ENCODE data around the gene TPCN1. TPM values are rescaled to one million over a fixed set of nuclear protein-coding genes. Genes with fewer than 3 reads are reported as not detected.

The TPCN1 gene
- total and polyA plus RNA-seq, 8 donors = 39.4 to 83.4 (median 63.5) TPM

GRCh38 chr12:113186033-113186365, 35.3 kb upstream of the TPCN1 start:
- WGBS, 2 donors = 2 to 5% methylated on average over 11 of the region's 11 CpGs
- H3K27ac ChIP-seq = peak overlapping the region in 3 of 4 donors; percentile 87 to 95 (median 92)
- no peak for TF ChIP-seq CTCF (IDR thresholded peaks at IDR 0.05)
- H3K4me3 ChIP-seq = peak overlapping the region; percentile 68 to 100 (median 91)
- H3K27me3 ChIP-seq = no peaks in the 10 kb centered on the region
- intact Hi-C loops (cut with DNase I) = no loop called here
- no peaks in the 10 kb centered on the region for H3K9me3 ChIP-seq
- peak in 1 of 6 donors; percentile 33 for DNase-seq
- ATAC-seq = peak in 2 of 4 donors; percentile 1 to 2
- no peak for FAIRE-seq
- peaks cover 4 to 13% (median 8%) of the 10 kb centered on the region in 3 donors for H3K4me1 ChIP-seq
- H3K36me3 ChIP-seq = no peaks in the 10 kb centered on the region

DNA sequence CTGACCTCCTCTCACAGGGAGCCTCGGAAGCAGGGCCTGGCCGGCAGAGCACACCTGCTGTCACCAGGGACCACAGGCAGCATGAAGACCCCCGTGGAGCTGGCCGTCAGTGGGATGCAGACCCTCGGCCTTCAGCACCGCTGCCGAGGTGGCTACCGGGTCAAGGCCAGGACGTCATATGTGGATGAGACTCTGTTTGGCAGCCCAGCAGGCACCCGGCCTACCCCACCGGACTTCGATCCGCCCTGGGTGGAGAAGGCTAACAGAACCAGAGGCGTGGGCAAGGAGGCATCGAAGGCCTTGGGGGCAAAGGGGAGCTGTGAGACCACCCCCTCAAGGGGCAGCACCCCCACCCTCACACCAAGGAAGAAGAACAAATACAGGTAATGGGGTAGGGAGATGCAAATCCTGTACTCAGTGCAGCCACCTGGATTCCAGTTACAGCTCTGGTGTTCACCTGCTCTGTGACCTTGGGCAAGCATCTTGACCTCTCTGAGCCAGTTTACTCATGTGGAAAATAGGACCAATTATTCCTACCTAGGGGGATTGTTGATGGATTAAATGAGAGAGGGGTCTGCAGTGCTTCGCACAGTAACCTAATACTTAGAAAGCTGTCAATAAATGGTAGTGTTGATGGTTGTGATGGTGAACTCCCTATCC, 34.5 kb upstream of the TPCN1 start:
- DNase-seq (peak in 1 of 6 donors; percentile 77), ATAC-seq (no peak), FAIRE-seq (no peak)
- no peaks in the 10 kb centered on the region for H3K27me3 ChIP-seq
- intact Hi-C loops (cut with DNase I) = no loop called here
- no peaks in the 10 kb centered on the region for H3K9me3 ChIP-seq
- peak overlapping the region in 2 of 4 donors; percentile 68 to 95 for H3K4me3 ChIP-seq
- TF ChIP-seq CTCF (IDR thresholded peaks at IDR 0.05) = no peak
- peaks cover 0 to 4% (median 3%) of the 10 kb centered on the region in 3 donors for H3K36me3 ChIP-seq
- 38 to 48% methylated on average over 16 of the region's 16 CpGs for WGBS, 2 donors
- peaks cover 4 to 13% (median 8%) of the 10 kb centered on the region in 3 donors for H3K4me1 ChIP-seq
- H3K27ac ChIP-seq = no peak overlapping the region

DNA sequence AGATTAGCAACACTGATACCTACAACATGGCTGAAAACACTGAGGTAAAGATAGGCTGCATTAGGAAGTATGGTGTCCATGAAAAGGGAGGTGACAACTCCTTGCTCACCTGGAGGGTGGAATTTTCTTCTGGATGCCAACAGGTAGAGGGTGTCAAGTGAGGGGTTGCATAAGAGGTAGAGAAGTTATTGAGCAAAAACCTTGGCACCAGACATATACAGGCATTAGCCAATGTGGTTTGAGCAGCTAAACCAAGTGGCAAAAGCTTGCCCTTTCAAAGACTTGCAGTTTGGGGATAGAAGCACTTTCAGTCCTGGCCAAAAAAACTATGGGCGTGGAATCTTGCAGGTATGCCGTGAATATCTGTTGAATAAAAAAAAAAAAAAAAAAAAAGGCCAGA, 31.9 kb upstream of the TPCN1 start:
- Histone ChIP-seq H3K4me1 (peaks cover 0 to 8% (median 4%) of the 10 kb centered on the region in 3 donors), H3K36me3 (peaks cover 0 to 4% (median 3%) of the 10 kb centered on the region in 3 donors), H3K9me3 (no peaks in the 10 kb centered on the region), H3K4me3 (no peak overlapping the region), H3K27ac (no peak overlapping the region), H3K27me3 (no peaks in the 10 kb centered on the region)
- 77 to 85% methylated on average over 2 of the region's 2 CpGs for WGBS, 2 donors
- intact Hi-C loops (cut with DNase I) = no loop called here
- FAIRE-seq (no peak), ATAC-seq (no peak), DNase-seq (no peak)
- no peak for TF ChIP-seq CTCF (IDR thresholded peaks at IDR 0.05)

- no peak for DNase-seq
- no peak for FAIRE-seq
- Histone ChIP-seq H3K27ac (no peak overlapping the region), H3K27me3 (no peaks in the 10 kb centered on the region), H3K36me3 (peaks cover 0 to 4% (median 3%) of the 10 kb centered on the region in 3 donors), H3K4me1 (peaks cover 0 to 8% (median 4%) of the 10 kb centered on the region in 3 donors), H3K4me3 (no peak overlapping the region), H3K9me3 (no peaks in the 10 kb centered on the region)
- intact Hi-C loops (cut with DNase I) = loop anchor here in 1 of 3 donors (10.0 kb wide), 1 partner anchor 234 kb away; the partner anchor contains the start of gene SDSL
- no peak for ATAC-seq
- TF ChIP-seq CTCF (IDR thresholded peaks at IDR 0.05) = no peak
- WGBS, 2 donors = 95 to 96% methylated on average over 4 of the region's 4 CpGs
Measured at GRCh38 chr12:113190761-113191160, 30.5 kb upstream of the TPCN1 start.

- intact Hi-C loops (cut with DNase I) = loop anchor here in 1 of 3 donors (10.0 kb wide), 1 partner anchor 234 kb away; the partner anchor contains the start of gene SDSL
- peaks cover 0 to 4% (median 3%) of the 10 kb centered on the region in 3 donors for H3K36me3 ChIP-seq
- no peak for TF ChIP-seq CTCF (IDR thresholded peaks at IDR 0.05)
Measured at GRCh38 chr12:113191227-113191626, 30.0 kb upstream of the TPCN1 start.

More at GRCh38 chr12:113191227-113191626, 30.0 kb upstream of the TPCN1 start:
- Histone ChIP-seq H3K9me3 (no peaks in the 10 kb centered on the region), H3K27ac (no peak overlapping the region), H3K4me1 (peaks cover 0 to 5% (median 4%) of the 10 kb centered on the region in 3 donors), H3K27me3 (no peaks in the 10 kb centered on the region), H3K4me3 (no peak overlapping the region)
- ATAC-seq = no peak
- WGBS, 2 donors = 93 to 96% methylated on average over 19 of the region's 19 CpGs
- FAIRE-seq = no peak
- peak in 1 of 6 donors; percentile 64 for DNase-seq

Measured in pancreas (tissue), 10 donors.